Nephron progenitor cell (in vitro differentiated cells): Measurements from ENCODE around the gene MGST1.

ENCODE experiments used
- DNase-seq: peaks from one replicate; pipeline ENCODE4 v3.0.0; 2021
- H3K27ac Mint-ChIP-seq: 2 replicates; pipeline ENCODE4 v1.8.0; 2021; ENCODE audit warnings: mild to moderate bottlenecking, moderate library complexity, mixed read lengths
- H3K27me3 Mint-ChIP-seq: 2 replicates; pipeline ENCODE4 v1.8.0; 2021; ENCODE audit warnings: mild to moderate bottlenecking, low read depth, mixed read lengths; ENCODE audit not compliant: poor library complexity
- H3K36me3 Mint-ChIP-seq: 2 replicates; pipeline ENCODE4 v1.8.0; 2021; ENCODE audit warnings: low read depth, mixed read lengths
- H3K4me1 Mint-ChIP-seq: 2 replicates; pipeline ENCODE4 v1.8.0; 2021; ENCODE audit warnings: mixed read lengths
- H3K4me3 Mint-ChIP-seq: 2 replicates; pipeline ENCODE4 v1.8.0; 2021; ENCODE audit warnings: mild to moderate bottlenecking, moderate library complexity, mixed read lengths
- H3K9me3 Mint-ChIP-seq: 2 replicates; pipeline ENCODE4 v1.8.0; 2021; ENCODE audit warnings: mild to moderate bottlenecking, moderate library complexity, mixed read lengths
- TF ChIP-seq, protein P1 (sequence below): fragments of 200-600 bp; sonication (generic); IDR thresholded peaks from 2 replicates; pipeline ENCODE4 v1.5.0; 2021; ENCODE audit warnings: antibody characterized with exemption

Gene MGST1

DNA sequence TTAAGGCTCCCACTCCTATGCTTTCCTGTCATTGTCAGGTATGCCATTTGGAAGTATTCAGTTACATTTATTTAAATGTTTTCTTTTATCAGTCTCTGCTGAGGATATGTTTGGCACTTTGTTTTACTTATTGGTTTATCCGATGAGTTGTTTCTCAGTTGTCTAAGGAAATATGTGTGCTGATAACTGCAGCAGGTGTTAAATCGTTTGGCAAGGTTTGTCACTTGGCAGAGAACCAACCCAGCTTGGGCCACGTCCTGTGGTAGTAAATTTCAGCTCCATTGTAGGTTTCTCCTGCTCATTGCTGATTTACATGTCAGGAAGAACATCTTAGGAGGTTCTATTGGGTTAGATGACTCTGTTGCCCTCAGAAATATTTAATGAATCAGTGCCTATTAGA is 22.0 kb upstream of the MGST1 start:
- TF ChIP-seq, protein P1, sequence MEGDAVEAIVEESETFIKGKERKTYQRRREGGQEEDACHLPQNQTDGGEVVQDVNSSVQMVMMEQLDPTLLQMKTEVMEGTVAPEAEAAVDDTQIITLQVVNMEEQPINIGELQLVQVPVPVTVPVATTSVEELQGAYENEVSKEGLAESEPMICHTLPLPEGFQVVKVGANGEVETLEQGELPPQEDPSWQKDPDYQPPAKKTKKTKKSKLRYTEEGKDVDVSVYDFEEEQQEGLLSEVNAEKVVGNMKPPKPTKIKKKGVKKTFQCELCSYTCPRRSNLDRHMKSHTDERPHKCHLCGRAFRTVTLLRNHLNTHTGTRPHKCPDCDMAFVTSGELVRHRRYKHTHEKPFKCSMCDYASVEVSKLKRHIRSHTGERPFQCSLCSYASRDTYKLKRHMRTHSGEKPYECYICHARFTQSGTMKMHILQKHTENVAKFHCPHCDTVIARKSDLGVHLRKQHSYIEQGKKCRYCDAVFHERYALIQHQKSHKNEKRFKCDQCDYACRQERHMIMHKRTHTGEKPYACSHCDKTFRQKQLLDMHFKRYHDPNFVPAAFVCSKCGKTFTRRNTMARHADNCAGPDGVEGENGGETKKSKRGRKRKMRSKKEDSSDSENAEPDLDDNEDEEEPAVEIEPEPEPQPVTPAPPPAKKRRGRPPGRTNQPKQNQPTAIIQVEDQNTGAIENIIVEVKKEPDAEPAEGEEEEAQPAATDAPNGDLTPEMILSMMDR: no peak
- peaks cover 8% of the 10 kb centered on the region for H3K9me3 Mint-ChIP-seq
- DNase-seq: no peak
- no peak overlapping the region for H3K27ac Mint-ChIP-seq
- no peaks in the 10 kb centered on the region for H3K4me1 Mint-ChIP-seq
- no peaks in the 10 kb centered on the region for H3K27me3 Mint-ChIP-seq
- no peak overlapping the region for H3K4me3 Mint-ChIP-seq
- no peaks in the 10 kb centered on the region for H3K36me3 Mint-ChIP-seq

DNA sequence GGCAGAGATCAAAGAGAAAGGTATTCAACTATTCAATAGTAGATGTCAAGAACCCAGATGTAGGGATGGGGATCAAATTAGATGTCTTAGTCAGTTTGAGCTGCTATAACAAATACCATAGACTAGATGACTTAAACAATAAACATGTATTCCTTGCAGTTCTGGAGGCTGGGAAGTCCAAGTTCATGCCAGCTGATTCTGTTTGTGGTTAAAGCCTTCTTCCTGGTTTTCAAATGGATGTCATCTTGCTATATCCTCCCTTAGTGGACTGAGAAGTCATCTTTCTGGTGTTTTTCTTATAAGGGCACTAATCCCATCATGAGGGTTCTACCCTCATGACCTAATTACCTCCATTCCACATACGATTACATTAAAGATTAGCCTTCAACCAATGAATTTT is 19.5 kb upstream of the MGST1 start:
- Mint-ChIP-seq H3K27me3 (peaks cover 3% of the 10 kb centered on the region), H3K4me3 (no peak overlapping the region), H3K36me3 (no peaks in the 10 kb centered on the region), H3K4me1 (no peaks in the 10 kb centered on the region), H3K9me3 (peaks cover 8% of the 10 kb centered on the region), H3K27ac (no peak overlapping the region)
- DNase-seq: no peak
- TF ChIP-seq, protein P1: no peak

DNA sequence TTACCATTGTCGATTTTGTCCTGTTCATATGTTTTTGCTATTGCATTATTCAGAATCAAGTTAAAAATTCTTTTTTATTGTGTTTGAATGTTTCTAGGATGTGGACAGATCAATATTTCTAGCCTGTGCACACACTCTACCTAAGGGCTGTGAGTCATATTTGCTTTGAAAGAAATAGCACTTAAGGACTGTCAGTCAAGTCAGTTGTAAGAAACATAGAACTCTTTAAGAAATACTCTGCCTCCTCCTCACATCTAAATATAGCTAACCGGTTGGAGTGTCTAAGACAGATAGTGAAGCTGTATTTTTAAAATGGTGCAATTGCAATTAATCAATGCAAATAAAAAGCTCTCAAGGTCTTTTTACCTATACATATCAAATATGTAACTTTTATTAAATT is 17.9 kb upstream of the MGST1 start:
- H3K4me1 Mint-ChIP-seq: no peaks in the 10 kb centered on the region
- H3K9me3 Mint-ChIP-seq: peaks cover 8% of the 10 kb centered on the region
- no peak for DNase-seq
- H3K27me3 Mint-ChIP-seq: peaks cover 3% of the 10 kb centered on the region
- no peaks in the 10 kb centered on the region for H3K36me3 Mint-ChIP-seq
- no peak overlapping the region for H3K27ac Mint-ChIP-seq
- no peak overlapping the region for H3K4me3 Mint-ChIP-seq
- TF ChIP-seq, protein P1: no peak

DNA sequence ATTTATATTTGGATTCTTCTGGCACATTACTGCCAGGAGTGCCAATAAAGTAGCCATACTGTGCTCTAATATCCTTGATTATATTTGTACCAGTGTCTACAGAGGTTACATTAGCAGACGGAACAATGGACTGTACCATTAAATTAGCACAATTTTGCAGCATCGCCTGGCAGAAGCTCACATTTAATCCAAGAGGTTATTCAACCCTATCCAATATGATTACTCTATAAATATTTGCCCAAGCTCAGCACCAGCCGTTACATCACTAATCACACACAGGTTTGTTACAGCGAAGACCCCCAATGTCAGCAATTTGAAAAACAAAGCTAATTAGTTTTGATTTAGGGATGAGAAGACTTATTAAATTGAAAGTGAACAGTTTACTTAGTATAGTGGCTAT is 16.9 kb upstream of the MGST1 start:
- Mint-ChIP-seq H3K9me3 (peaks cover 8% of the 10 kb centered on the region), H3K27ac (no peak overlapping the region), H3K36me3 (no peaks in the 10 kb centered on the region), H3K4me3 (no peak overlapping the region), H3K4me1 (no peaks in the 10 kb centered on the region), H3K27me3 (peaks cover 3% of the 10 kb centered on the region)
- TF ChIP-seq, protein P1: no peak
- DNase-seq: no peak

DNA sequence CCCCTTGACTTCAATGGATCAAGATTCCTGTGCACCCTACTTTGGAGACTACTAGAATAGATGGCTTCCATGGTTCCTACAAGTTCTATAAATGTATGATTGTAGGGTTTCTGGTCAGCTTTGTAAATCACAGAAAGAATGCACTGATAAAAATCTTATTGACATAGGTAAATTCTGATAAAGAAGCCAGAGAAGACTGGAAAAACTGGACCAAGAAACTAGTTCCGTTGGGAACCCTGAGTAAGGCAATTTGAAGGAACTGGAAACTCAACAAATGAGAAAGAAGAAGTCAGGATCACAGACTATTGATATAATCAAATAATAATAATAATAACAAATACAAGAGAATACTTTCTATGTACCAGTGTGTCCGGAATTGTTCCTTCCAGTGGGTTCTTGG is 15.4 kb upstream of the MGST1 start:
- DNase-seq: no peak
- TF ChIP-seq, protein P1: no peak
- Mint-ChIP-seq H3K4me3 (no peak overlapping the region), H3K27ac (no peak overlapping the region), H3K27me3 (peaks cover 3% of the 10 kb centered on the region), H3K4me1 (no peaks in the 10 kb centered on the region), H3K9me3 (peaks cover 8% of the 10 kb centered on the region), H3K36me3 (no peaks in the 10 kb centered on the region)

DNA sequence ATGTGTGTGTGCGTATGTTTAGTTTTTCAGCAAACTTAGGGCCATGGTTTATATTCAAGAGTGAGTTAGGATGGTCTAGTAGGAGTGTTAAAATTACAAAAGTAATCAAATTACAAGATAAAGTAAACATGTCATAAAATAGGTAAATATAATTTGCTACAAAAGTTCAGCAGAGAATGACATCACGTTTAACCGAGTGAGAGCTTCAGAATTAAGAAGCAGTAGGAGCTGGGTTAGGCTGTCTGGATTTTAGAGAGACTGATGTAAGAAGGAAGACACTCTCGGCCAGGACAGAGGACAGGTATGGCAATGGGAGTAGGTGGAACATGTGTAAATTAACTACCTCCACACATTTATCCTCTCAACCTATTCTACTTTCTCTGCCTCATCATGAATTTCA is 11.6 kb upstream of the MGST1 start:
- Mint-ChIP-seq H3K9me3 (no peaks in the 10 kb centered on the region), H3K4me1 (no peaks in the 10 kb centered on the region), H3K27me3 (peaks cover 3% of the 10 kb centered on the region), H3K27ac (no peak overlapping the region), H3K36me3 (no peaks in the 10 kb centered on the region), H3K4me3 (no peak overlapping the region)
- TF ChIP-seq, protein P1: no peak
- no peak for DNase-seq
